Type B pancreatic cell (in vitro differentiated cells): ENCODE measurements around the gene ARHGEF28. TPM values are rescaled to one million over a fixed set of nuclear protein-coding genes. Genes with fewer than 3 reads are reported as not detected.

Experiments used
- DNase-seq: peaks from one replicate; pipeline ENCODE4 v3.0.0; 2021; ENCODE audit warnings: mixed read lengths; ENCODE audit not compliant: unreplicated experiment; ENCODE audit errors: extremely low spot score
- H3K27ac Mint-ChIP-seq: 2 replicates; pipeline ENCODE4 v1.8.0; 2021; ENCODE audit warnings: mild to moderate bottlenecking, mixed read lengths
- H3K27me3 Mint-ChIP-seq: 2 replicates; pipeline ENCODE4 v1.8.0; 2021; ENCODE audit warnings: mixed read lengths
- H3K36me3 Mint-ChIP-seq: 2 replicates; pipeline ENCODE4 v1.8.0; 2021; ENCODE audit warnings: mixed read lengths
- H3K4me1 Mint-ChIP-seq: one replicate; pipeline ENCODE4 v1.8.0; 2021; ENCODE audit warnings: mixed read lengths; ENCODE audit not compliant: unreplicated experiment
- H3K4me3 Mint-ChIP-seq: 2 replicates; pipeline ENCODE4 v1.8.0; 2021; ENCODE audit warnings: mild to moderate bottlenecking, mixed read lengths
- H3K9me3 Mint-ChIP-seq: 2 replicates; pipeline ENCODE4 v1.8.0; 2021; ENCODE audit warnings: mixed read lengths
- CTCF ChIP-seq: fragments of 200-600 bp; sonication (generic); conservative IDR thresholded peaks from 2 replicates; pipeline ENCODE4 v1.5.0; 2021; ENCODE audit warnings: antibody characterized with exemption, mild to moderate bottlenecking
- total RNA-seq: library from RNA; stranded (reverse); gene quantifications from 2 replicates; pipeline ENCODE4 v1.2.1, GENCODE V29; 2021; ENCODE audit warnings: low replicate concordance

ARHGEF28 gene
- total RNA-seq, 1 donor from 2014 or later: 24.9 TPM

DNA sequence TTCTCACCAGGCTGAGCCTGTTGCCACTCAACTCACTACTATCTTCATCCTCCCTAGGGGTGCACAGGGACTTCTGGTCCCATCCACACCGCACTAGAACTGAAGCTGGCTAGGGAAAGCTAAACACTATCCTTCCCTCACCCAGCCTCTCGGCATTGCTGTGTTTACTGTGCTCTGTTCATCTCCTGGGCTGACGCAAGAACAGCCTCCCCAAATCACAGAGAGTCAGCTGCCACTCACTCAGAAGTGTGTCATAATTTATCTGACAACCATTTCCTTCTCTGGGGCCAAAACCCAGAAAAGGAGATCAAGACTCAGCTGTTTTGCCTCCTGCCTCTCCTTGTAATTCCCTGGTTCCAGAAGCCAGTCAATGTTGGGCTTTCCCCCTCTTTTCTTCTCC is 92.8 kb downstream of the ARHGEF28 start:
- H3K27ac Mint-ChIP-seq: peak overlapping the region; percentile 61
- H3K4me3 Mint-ChIP-seq: no peak overlapping the region

DNA sequence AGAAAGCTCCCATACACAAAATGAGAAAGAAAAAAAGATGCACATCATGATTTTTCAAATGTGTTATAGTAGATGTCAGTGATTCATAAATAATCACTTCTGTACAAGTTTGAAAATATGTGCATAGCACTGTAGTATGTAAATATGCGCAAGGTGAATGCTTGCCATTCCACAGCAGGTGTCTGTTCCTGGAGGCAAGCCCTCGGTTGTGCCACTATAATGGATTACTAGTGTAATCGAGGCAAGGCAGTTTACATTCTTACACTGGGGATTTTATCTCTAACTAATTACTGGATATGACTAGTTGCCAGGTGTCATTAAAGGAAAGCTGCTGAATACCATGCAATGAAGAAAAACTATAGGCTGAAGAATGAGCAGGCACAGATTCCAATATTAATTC is 93.6 kb downstream of the ARHGEF28 start:
- DNase-seq: no peak
- Mint-ChIP-seq H3K36me3 (peaks cover 4% of the 10 kb centered on the region), H3K4me1 (peaks cover 4% of the 10 kb centered on the region), H3K4me3 (peak overlapping the region; percentile 47), H3K27me3 (no peaks in the 10 kb centered on the region), H3K9me3 (no peaks in the 10 kb centered on the region), H3K27ac (peak overlapping the region; percentile 61)
- no peak for TF ChIP-seq CTCF

More for the DNA sequence above, 92.8 kb downstream of the ARHGEF28 start:
- no peak for TF ChIP-seq CTCF
- Mint-ChIP-seq H3K9me3 (no peaks in the 10 kb centered on the region), H3K27me3 (no peaks in the 10 kb centered on the region), H3K4me1 (peaks cover 4% of the 10 kb centered on the region), H3K36me3 (peaks cover 4% of the 10 kb centered on the region)
- DNase-seq: no peak

GRCh38 chr5:73722231-73722630 is 96.2 kb downstream of the ARHGEF28 start:
- H3K9me3 Mint-ChIP-seq: no peaks in the 10 kb centered on the region
- H3K4me3 Mint-ChIP-seq: no peak overlapping the region
- peaks cover 4% of the 10 kb centered on the region for H3K4me1 Mint-ChIP-seq
- TF ChIP-seq CTCF: no peak
- peak overlapping the region; percentile 45 for H3K27ac Mint-ChIP-seq
- H3K36me3 Mint-ChIP-seq: peaks cover 4% of the 10 kb centered on the region
- no peaks in the 10 kb centered on the region for H3K27me3 Mint-ChIP-seq
- DNase-seq: no peak

GRCh38 chr5:73726071-73726470 is 100.1 kb downstream of the ARHGEF28 start:
- H3K4me3 Mint-ChIP-seq: no peak overlapping the region
- no peak for TF ChIP-seq CTCF
- H3K9me3 Mint-ChIP-seq: no peaks in the 10 kb centered on the region
- no peaks in the 10 kb centered on the region for H3K27me3 Mint-ChIP-seq
- peaks cover 4% of the 10 kb centered on the region for H3K4me1 Mint-ChIP-seq
- H3K27ac Mint-ChIP-seq: no peak overlapping the region
- DNase-seq: no peak
- no peaks in the 10 kb centered on the region for H3K36me3 Mint-ChIP-seq

- Mint-ChIP-seq H3K27me3 (no peaks in the 10 kb centered on the region), H3K4me1 (peaks cover 4% of the 10 kb centered on the region), H3K9me3 (no peaks in the 10 kb centered on the region), H3K36me3 (no peaks in the 10 kb centered on the region), H3K4me3 (no peak overlapping the region), H3K27ac (no peak overlapping the region)
- TF ChIP-seq CTCF: no peak
- no peak for DNase-seq
Measured at GRCh38 chr5:73726606-73727231, 100.7 kb downstream of the ARHGEF28 start.
